Erythroblast (primary cell): Measurements from ENCODE around the gene CLDN3.

Source experiments
- GATA1 ChIP-seq: IDR thresholded peaks from 2 replicates; pipeline ENCODE4 v1.6.1; 2011; ENCODE audit warnings: low read depth, mild to moderate bottlenecking, control low read depth, low read length, moderate library complexity
- POLR2A ChIP-seq: IDR thresholded peaks from 2 replicates; pipeline ENCODE4 v1.6.1; 2011; ENCODE audit warnings: mild to moderate bottlenecking, low read length

DNA sequence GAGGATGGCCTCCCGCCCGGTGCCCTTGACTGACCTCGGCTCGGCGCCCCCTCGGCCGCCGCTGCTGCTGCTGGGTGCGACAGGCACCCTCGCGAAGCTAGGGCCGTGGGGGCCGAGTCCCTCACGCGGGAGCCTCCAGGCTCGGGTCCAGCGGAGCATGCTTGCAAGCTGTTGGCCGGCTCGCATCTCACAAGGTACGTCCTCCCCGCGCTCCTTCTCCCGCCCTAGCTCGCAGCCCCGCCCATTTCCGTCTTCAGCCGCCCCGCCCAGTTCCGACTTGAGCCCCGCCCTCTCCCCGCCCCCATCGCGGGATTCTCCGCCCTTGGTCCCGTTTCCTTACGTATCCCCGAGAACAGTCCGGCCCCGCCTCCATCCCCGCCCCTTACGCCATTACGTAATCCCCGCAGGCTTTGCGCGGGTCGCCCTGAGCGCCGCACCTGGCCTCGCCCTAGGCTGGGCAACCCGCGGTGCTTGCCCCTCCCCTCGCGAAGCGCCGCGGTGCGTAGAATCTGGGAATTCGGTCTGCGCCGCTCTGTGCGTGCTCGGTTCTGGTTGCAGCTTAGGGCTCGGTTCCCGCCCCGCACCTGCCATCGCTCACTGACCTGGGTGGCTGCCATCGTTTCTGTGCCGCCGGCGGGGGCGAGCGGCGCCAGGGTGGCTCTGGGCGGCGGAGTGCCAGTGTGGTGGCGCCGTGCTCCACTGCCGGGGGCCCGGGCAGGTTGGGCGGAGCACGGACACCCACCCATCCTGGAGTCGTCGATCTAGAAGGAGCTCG is 31.3 kb downstream of the CLDN3 start, which contains the start of gene ABHD11:
- TF ChIP-seq POLR2A = peak; percentile 85
- TF ChIP-seq GATA1 = no peak
